RWPE2 (cell line): ENCODE results near the gene APEH.

Experiments used
- ATAC-seq: fragments of 200-7000 bp; cut with Tn5 transposase; 3 replicates; pipeline ENCODE4 v1.9.1; 2021; ENCODE audit warnings: low read depth
- DNase-seq: peaks from one replicate; pipeline ENCODE4 v3.0.0-alpha.2; 2020; ENCODE audit warnings: low spot score
- H3K27ac ChIP-seq: fragments of 450-650 bp; 2 replicates; pipeline ENCODE4 v1.5.1; 2017; ENCODE audit warnings: mild to moderate bottlenecking; ENCODE audit not compliant: poor library complexity, severe bottlenecking
- H3K27me3 ChIP-seq: fragments of 250-450 bp; sonication (Bioruptor Pico); 2 replicates; pipeline ENCODE4 v1.5.1; 2021; ENCODE audit warnings: mild to moderate bottlenecking, moderate library complexity; ENCODE audit not compliant: insufficient read depth, poor library complexity, severe bottlenecking
- H3K36me3 ChIP-seq: fragments of 250-450 bp; sonication (Bioruptor Pico); 2 replicates; pipeline ENCODE4 v1.5.1; 2020; ENCODE audit warnings: low read depth, mild to moderate bottlenecking, moderate library complexity
- H3K4me1 ChIP-seq: fragments of 250-450 bp; sonication (Bioruptor Pico); 2 replicates; pipeline ENCODE4 v1.5.1; 2021; ENCODE audit warnings: mild to moderate bottlenecking, moderate library complexity; ENCODE audit not compliant: insufficient read depth, poor library complexity, severe bottlenecking
- H3K4me3 ChIP-seq: fragments of 250-450 bp; sonication (Bioruptor Pico); 2 replicates; pipeline ENCODE4 v1.5.1; 2021; ENCODE audit warnings: mild to moderate bottlenecking, moderate library complexity; ENCODE audit not compliant: severe bottlenecking
- H3K9me3 ChIP-seq: fragments of 250-450 bp; sonication (Bioruptor Pico); 2 replicates; pipeline ENCODE4 v1.5.1; 2021; ENCODE audit warnings: mild to moderate bottlenecking, moderate library complexity; ENCODE audit not compliant: severe bottlenecking
- TF ChIP-seq, protein P1 (sequence below): fragments of 450-650 bp; IDR thresholded peaks from one replicate; pipeline ENCODE4 v1.5.1; 2017; ENCODE audit warnings: mild to moderate bottlenecking, moderate library complexity; ENCODE audit not compliant: poor library complexity, severe bottlenecking

The APEH gene

DNA sequence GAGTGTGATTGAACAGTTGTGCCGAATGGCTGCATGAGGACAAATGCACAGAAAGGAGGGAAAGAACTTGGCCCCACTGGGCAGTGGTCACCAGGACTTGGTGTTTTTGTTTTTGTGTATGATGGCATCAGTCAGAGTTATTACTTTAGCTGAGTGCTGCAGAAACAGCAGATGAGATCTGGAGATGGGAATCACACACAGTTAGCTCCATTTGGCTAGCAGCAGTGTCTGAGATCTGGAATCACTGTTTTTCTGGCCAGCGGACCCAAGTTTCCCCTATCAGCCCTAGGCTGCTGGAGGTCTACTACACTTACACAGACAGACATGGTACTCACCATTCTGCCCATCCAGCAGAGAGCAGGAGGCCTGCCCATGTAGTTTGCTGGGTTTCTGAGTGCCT is 45.9 kb upstream of the APEH start:
- no peaks in the 10 kb centered on the region for H3K36me3 ChIP-seq
- H3K27ac ChIP-seq, result no peak overlapping the region
- ATAC-seq, result no peak
- H3K27me3 ChIP-seq, result no peaks in the 10 kb centered on the region
- TF ChIP-seq, protein P1, sequence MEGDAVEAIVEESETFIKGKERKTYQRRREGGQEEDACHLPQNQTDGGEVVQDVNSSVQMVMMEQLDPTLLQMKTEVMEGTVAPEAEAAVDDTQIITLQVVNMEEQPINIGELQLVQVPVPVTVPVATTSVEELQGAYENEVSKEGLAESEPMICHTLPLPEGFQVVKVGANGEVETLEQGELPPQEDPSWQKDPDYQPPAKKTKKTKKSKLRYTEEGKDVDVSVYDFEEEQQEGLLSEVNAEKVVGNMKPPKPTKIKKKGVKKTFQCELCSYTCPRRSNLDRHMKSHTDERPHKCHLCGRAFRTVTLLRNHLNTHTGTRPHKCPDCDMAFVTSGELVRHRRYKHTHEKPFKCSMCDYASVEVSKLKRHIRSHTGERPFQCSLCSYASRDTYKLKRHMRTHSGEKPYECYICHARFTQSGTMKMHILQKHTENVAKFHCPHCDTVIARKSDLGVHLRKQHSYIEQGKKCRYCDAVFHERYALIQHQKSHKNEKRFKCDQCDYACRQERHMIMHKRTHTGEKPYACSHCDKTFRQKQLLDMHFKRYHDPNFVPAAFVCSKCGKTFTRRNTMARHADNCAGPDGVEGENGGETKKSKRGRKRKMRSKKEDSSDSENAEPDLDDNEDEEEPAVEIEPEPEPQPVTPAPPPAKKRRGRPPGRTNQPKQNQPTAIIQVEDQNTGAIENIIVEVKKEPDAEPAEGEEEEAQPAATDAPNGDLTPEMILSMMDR, result no peak
- peaks cover 4% of the 10 kb centered on the region for H3K4me1 ChIP-seq
- DNase-seq, result no peak
- no peak overlapping the region for H3K4me3 ChIP-seq
- H3K9me3 ChIP-seq, result no peaks in the 10 kb centered on the region

DNA sequence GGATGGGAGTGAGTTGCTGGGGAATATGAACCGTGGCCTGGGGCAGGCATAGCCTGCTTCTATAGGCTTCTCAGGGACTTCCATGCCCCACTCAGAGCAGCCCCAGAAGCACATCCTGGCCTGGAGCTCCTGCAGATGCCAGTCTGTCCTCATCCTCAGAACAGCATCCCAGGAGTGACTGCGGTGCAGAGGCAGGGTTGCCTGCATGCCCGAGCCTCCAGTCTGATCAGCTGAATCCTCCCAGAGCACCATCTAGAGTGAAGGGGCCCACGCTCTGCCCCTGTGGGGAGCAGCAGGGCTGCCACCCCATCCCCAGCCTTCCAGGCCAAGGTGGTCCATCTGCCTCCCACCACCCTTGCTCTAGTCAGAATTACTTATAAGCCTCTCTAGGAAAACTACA is 44.7 kb upstream of the APEH start:
- ATAC-seq (no peak), DNase-seq (no peak)
- TF ChIP-seq, protein P1, result no peak
- Histone ChIP-seq H3K4me1 (peaks cover 4% of the 10 kb centered on the region), H3K4me3 (no peak overlapping the region), H3K27me3 (no peaks in the 10 kb centered on the region), H3K9me3 (no peaks in the 10 kb centered on the region), H3K36me3 (no peaks in the 10 kb centered on the region), H3K27ac (no peak overlapping the region)

DNA sequence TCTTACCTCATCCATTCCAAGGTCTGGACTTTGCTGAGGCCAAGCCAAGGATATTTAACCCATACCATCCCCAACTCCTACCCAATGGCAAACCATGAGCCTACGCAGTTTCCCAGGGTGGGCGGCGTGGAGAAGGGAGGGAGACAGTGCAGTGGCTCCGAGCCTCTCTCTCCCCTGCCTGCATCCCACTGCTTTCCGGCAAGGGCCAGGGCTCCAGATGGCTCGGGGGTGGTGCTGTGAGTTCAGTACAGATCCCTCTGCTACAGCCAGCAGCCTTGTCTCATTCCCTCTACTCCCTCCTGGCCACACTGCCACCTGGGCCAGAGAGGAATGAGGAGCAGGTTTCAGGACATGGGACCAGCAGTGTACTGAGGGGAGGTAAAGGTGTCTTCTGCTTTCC is 44.3 kb upstream of the APEH start:
- ATAC-seq, result no peak
- TF ChIP-seq, protein P1, result no peak
- Histone ChIP-seq H3K27ac (no peak overlapping the region), H3K27me3 (no peaks in the 10 kb centered on the region), H3K9me3 (no peaks in the 10 kb centered on the region), H3K4me1 (peaks cover 4% of the 10 kb centered on the region), H3K36me3 (no peaks in the 10 kb centered on the region), H3K4me3 (no peak overlapping the region)
- DNase-seq, result no peak

DNA sequence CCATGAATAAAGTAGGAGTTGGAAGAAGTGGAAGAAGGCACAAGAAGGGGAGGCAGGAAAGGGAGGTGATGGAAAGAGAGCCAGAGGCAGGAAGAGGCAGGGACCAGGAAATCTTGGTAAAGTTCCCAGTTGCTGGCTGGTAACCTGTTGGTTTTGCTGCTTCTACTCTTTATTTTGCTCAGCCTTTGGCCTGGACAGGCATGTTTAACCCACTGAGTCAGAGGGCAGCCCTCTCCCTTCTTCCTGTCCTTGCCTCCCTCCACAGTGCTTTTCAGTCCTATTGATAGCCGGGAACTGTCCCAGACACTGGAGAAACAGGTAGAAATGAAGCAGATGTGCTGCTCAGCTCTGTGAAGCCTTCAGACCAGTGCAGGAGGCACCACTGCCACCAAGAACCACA is 43.4 kb upstream of the APEH start:
- no peaks in the 10 kb centered on the region for H3K36me3 ChIP-seq
- ATAC-seq, result no peak
- H3K4me1 ChIP-seq, result peaks cover 4% of the 10 kb centered on the region
- no peak overlapping the region for H3K27ac ChIP-seq
- H3K9me3 ChIP-seq, result no peaks in the 10 kb centered on the region
- TF ChIP-seq, protein P1, result no peak
- DNase-seq, result no peak
- H3K27me3 ChIP-seq, result no peaks in the 10 kb centered on the region
- no peak overlapping the region for H3K4me3 ChIP-seq

DNA sequence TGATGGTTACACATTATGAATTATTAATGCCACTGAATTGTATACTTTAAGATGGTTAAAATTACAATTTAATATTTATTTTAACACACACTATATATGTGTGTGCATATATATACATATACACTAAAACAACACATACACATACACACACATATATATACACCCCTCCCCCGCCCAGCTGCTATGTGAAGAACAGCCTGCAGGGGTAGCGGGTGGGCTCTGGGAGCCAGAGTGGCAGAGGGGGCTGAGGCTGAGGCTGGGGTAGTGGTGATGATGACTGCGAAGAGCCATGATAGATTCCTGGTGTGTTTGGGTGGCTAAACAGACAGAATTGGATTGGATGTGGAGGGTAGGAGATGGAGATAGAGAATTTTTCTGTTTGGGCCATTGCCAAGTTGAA is 39.4 kb upstream of the APEH start:
- peaks cover 25% of the 10 kb centered on the region for H3K4me1 ChIP-seq
- no peak overlapping the region for H3K27ac ChIP-seq
- H3K9me3 ChIP-seq, result no peaks in the 10 kb centered on the region
- ATAC-seq (no peak), DNase-seq (no peak)
- H3K36me3 ChIP-seq, result no peaks in the 10 kb centered on the region
- no peaks in the 10 kb centered on the region for H3K27me3 ChIP-seq
- TF ChIP-seq, protein P1, result no peak
- H3K4me3 ChIP-seq, result no peak overlapping the region
